ENCODE results near the gene TECPR1.

Gene TECPR1

GRCh38 chr7:98249106-98249505 lies 2.9 kb downstream of the TECPR1 start:
- peaks cover 6% of the 10 kb centered on the region for H3K79me2 ChIP-seq (ENCODE audit: insufficient read depth, low read length)
- H3K27ac ChIP-seq (ENCODE audit: low read depth, low read length, poor library complexity, severe bottlenecking), result no peak overlapping the region
- TF ChIP-seq EZH2 (IDR thresholded peaks at IDR 0.05; ENCODE audit: borderline replicate concordance, low read length), result no peak
- TF ChIP-seq CTCF (IDR thresholded peaks at IDR 0.05; ENCODE audit: low read length), result no peak
- H3K9me3 ChIP-seq (ENCODE audit: low read length), result no peaks in the 10 kb centered on the region
- peaks cover 27% of the 10 kb centered on the region for H3K4me1 ChIP-seq (ENCODE audit: insufficient read depth, low read length, severe bottlenecking)
- H3K9me2 ChIP-seq (ENCODE audit: low read depth, low read length), result no peaks in the 10 kb centered on the region
- H3F3A ChIP-seq (ENCODE audit: insufficient read depth, low read length), result no peaks in the 10 kb centered on the region
- peaks cover 4% of the 10 kb centered on the region; the same call in 1 of the 2 replicates for H3K36me3 ChIP-seq (ENCODE audit: insufficient read depth, low read length)
- H3K9ac ChIP-seq (ENCODE audit: low read length), result no peak overlapping the region
- no peak overlapping the region for H2AFZ ChIP-seq (ENCODE audit: low read length)
- no peaks in the 10 kb centered on the region for H4K20me1 ChIP-seq (ENCODE audit: insufficient read depth, low read length)
- no peak overlapping the region for H3K4me3 ChIP-seq (ENCODE audit: low read depth, low read length, poor library complexity, severe bottlenecking)
- no peaks in the 10 kb centered on the region for H3K27me3 ChIP-seq (ENCODE audit: insufficient read depth, low read length)
- no peak overlapping the region for H3K4me2 ChIP-seq (ENCODE audit: low read length)

DNA sequence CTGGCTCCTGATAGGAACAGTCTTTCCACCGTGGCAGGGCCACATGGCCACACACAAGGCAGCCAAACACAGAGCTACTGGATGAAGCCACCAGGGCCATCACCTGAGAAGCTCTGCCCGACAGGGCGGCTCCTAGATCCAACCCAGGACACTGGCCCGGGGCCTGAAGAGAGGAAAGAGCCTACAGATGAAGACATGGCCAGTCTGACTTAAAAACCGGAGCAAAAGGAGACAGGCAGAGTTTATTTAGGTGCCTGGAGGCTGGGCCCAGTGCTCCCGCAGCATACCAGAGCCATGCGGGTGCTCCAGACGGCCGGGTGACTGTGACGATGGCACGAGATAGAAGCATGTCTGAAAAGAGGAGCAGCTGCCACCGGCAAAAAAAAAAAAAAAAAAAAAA lies 3.9 kb downstream of the TECPR1 start:
- Histone ChIP-seq H3K4me1 (ENCODE audit: insufficient read depth, low read length, severe bottlenecking) (peaks cover 24% of the 10 kb centered on the region), H3K4me3 (ENCODE audit: low read depth, low read length, poor library complexity, severe bottlenecking) (no peak overlapping the region), H3K36me3 (ENCODE audit: insufficient read depth, low read length) (peaks cover 4% of the 10 kb centered on the region; the same call in 1 of the 2 replicates), H3K79me2 (ENCODE audit: insufficient read depth, low read length) (peaks cover 6% of the 10 kb centered on the region), H3K27ac (ENCODE audit: low read depth, low read length, poor library complexity, severe bottlenecking) (no peak overlapping the region), H3F3A (ENCODE audit: insufficient read depth, low read length) (no peaks in the 10 kb centered on the region), H2AFZ (ENCODE audit: low read length) (no peak overlapping the region), H4K20me1 (ENCODE audit: insufficient read depth, low read length) (no peaks in the 10 kb centered on the region), H3K27me3 (ENCODE audit: insufficient read depth, low read length) (no peaks in the 10 kb centered on the region), H3K9ac (ENCODE audit: low read length) (no peak overlapping the region), H3K9me3 (ENCODE audit: low read length) (no peaks in the 10 kb centered on the region), H3K4me2 (ENCODE audit: low read length) (no peak overlapping the region), H3K9me2 (ENCODE audit: low read depth, low read length) (no peaks in the 10 kb centered on the region)
- TF ChIP-seq CTCF (IDR thresholded peaks at IDR 0.05; ENCODE audit: low read length) (no peak), EZH2 (IDR thresholded peaks at IDR 0.05; ENCODE audit: borderline replicate concordance, low read length) (no peak)

- no peaks in the 10 kb centered on the region for H3K27me3 ChIP-seq (ENCODE audit: insufficient read depth, low read length)
- H4K20me1 ChIP-seq (ENCODE audit: insufficient read depth, low read length), result no peaks in the 10 kb centered on the region
- no peaks in the 10 kb centered on the region for H3K9me2 ChIP-seq (ENCODE audit: low read depth, low read length)
- TF ChIP-seq EZH2 (IDR thresholded peaks at IDR 0.05; ENCODE audit: borderline replicate concordance, low read length) (no peak), CTCF (IDR thresholded peaks at IDR 0.05; ENCODE audit: low read length) (no peak)
- H3K4me2 ChIP-seq (ENCODE audit: low read length), result no peak overlapping the region
- H2AFZ ChIP-seq (ENCODE audit: low read length), result no peak overlapping the region
- H3K36me3 ChIP-seq (ENCODE audit: insufficient read depth, low read length), result peaks cover under 1% of the 10 kb centered on the region; the same call in 1 of the 2 replicates
- H3K27ac ChIP-seq (ENCODE audit: low read depth, low read length, poor library complexity, severe bottlenecking), result no peak overlapping the region
- no peaks in the 10 kb centered on the region for H3K79me2 ChIP-seq (ENCODE audit: insufficient read depth, low read length)
- H3F3A ChIP-seq (ENCODE audit: insufficient read depth, low read length), result no peaks in the 10 kb centered on the region
- H3K4me3 ChIP-seq (ENCODE audit: low read depth, low read length, poor library complexity, severe bottlenecking), result no peak overlapping the region
- H3K9ac ChIP-seq (ENCODE audit: low read length), result no peak overlapping the region
- no peaks in the 10 kb centered on the region for H3K9me3 ChIP-seq (ENCODE audit: low read length)
- H3K4me1 ChIP-seq (ENCODE audit: insufficient read depth, low read length, severe bottlenecking), result no peaks in the 10 kb centered on the region
Measured at GRCh38 chr7:98244871-98245270, 7.2 kb downstream of the TECPR1 start.
